Keratinocyte (primary cell): ENCODE results near the gene PTPRT.

Experiments used
- CTCF ChIP-seq, 3 experiments: IDR thresholded peaks in 1 of 3; conservative IDR thresholded peaks in 1 of 3; optimal IDR thresholded peaks in 1 of 3; 2 replicates in 2 of 3; 3 replicates in 1 of 3; pipeline versions ENCODE3 to v1.5.1; 2011; ENCODE audit warnings: low read length in 3 of 3, mild to moderate bottlenecking in 3 of 3, moderate library complexity in 2 of 3, control low read depth in 1 of 3, inconsistent platforms in 1 of 3; ENCODE audit not compliant: insufficient read depth in 2 of 3; ENCODE audit errors: extremely low read depth in 1 of 3
- EZH2 ChIP-seq: IDR thresholded peaks from one replicate; pipeline ENCODE4 v1.6.1; 2012; ENCODE audit warnings: inconsistent platforms, mild to moderate bottlenecking, low read length, moderate library complexity

GRCh38 chr20:42714298-42715141, 475.2 kb downstream of the PTPRT start:
- TF ChIP-seq CTCF (optimal IDR thresholded peaks at IDR 0.05 in 1 of 3, IDR thresholded peaks at IDR 0.05 in 1 of 3, conservative IDR thresholded peaks at IDR 0.05 in 1 of 3; ENCODE audit: extremely low read depth in 1 of 3, insufficient read depth in 2 of 3, low read length in 3 of 3) = no peak
- no peak for TF ChIP-seq EZH2
